Breast epithelium (tissue), 4 donors: ENCODE measurements around the gene KCTD4. TPM values are rescaled to one million over a fixed set of nuclear protein-coding genes. Genes with fewer than 3 reads are reported as not detected.

ENCODE experiments used
- DNase-seq, 2 donors: peaks; one replicate each; pipeline ENCODE4 v3.0.0-alpha.2; 2019; ENCODE audit warnings: low spot score in 2 of 2
- H3K27ac ChIP-seq, 2 donors: fragments of 200-600 bp; sonication (generic) in 1 of 2; one replicate each; pipeline ENCODE4 v1.5.1; 2016 to 2019; ENCODE audit warnings: mild to moderate bottlenecking in 1 of 2
- H3K27me3 ChIP-seq, 2 donors: fragments of 200-600 bp; sonication (generic) in 1 of 2; one replicate each; pipeline versions ENCODE4 v1.5.1 to v1.6.0; 2017 to 2019; ENCODE audit warnings: control low read depth in 1 of 2, mild to moderate bottlenecking in 1 of 2
- H3K36me3 ChIP-seq: fragments of 200-600 bp; one replicate; pipeline ENCODE4 v1.5.1; 2019
- H3K4me1 ChIP-seq, 2 donors: fragments of 200-600 bp; sonication (generic); one replicate each; pipeline ENCODE4 v1.5.1; 2016 to 2019; ENCODE audit warnings: control low read depth in 1 of 2
- H3K4me3 ChIP-seq, 3 donors: fragments of 200-600 bp; sonication (generic); 1 replicate in 2 of 3; 2 replicates in 1 of 3; pipeline ENCODE4 v1.5.1; 2016 to 2019; ENCODE audit warnings: mild to moderate bottlenecking in 3 of 3, moderate library complexity in 2 of 3
- H3K9me3 ChIP-seq, 2 donors: fragments of 200-600 bp; sonication (generic) in 1 of 2; one replicate each; pipeline ENCODE4 v1.5.1; 2016 to 2019; ENCODE audit warnings: control low read depth in 1 of 2
- CTCF ChIP-seq, 3 donors: fragments of 450-650 bp; IDR thresholded peaks; one replicate each; pipeline ENCODE4 v1.5.1; 2016 to 2017; ENCODE audit warnings: antibody characterized with exemption in 3 of 3, mild to moderate bottlenecking in 3 of 3, moderate library complexity in 3 of 3
- POLR2A ChIP-seq: fragments of 450-650 bp; IDR thresholded peaks from one replicate; pipeline ENCODE4 v1.6.1; 2016; ENCODE audit warnings: antibody characterized with exemption, mild to moderate bottlenecking, moderate library complexity
- POLR2AphosphoS5 ChIP-seq, 3 donors: sonication (generic); formaldehyde crosslinking; IDR thresholded peaks; one replicate each; pipeline ENCODE4 v1.6.1; 2017; ENCODE audit warnings: antibody characterized with exemption in 3 of 3
- intact Hi-C: fragments of 100-400 bp; cut with DNase I; formaldehyde crosslinking; loops from one replicate; pipeline ENCODE4 v1.15.1; 2023; ENCODE audit warnings: low total_unique reads
- total RNA-seq, 3 donors: library from RNA; depleted of rRNA; stranded (reverse); fragments of >200 nt; gene quantifications; one replicate each; pipeline ENCODE4 v1.1.0, GENCODE V29; 2016

The KCTD4 gene
- total RNA-seq, 3 donors from 2014 or later: 0.33 TPM; not detected in 2

DNA sequence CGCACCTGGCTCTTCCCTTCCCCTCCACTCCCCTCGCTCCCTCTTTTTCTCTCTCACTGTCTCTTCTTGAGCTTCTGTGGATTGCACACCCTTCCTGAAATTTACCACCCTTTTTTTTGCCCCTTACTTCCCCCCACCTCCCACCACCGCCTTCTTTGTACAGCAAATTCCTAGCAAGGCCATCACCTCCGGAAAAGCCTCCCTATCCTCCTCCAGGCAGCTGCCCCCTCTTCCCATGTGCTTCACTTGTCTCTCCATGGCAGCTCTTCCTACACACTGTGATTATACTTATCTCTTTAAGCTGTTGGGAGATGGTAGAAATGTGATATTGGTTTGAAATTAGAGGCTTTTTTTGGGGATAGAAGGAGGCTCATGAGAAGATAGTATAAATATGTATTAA is 28.3 kb upstream of the KCTD4 start:
- Histone ChIP-seq H3K4me3 (no peak overlapping the region), H3K36me3 (no peaks in the 10 kb centered on the region), H3K27me3 (no peaks in the 10 kb centered on the region), H3K9me3 (no peaks in the 10 kb centered on the region), H3K4me1 (no peaks in the 10 kb centered on the region), H3K27ac (no peak overlapping the region)
- TF ChIP-seq POLR2AphosphoS5 (IDR thresholded peaks at IDR 0.05) (no peak), POLR2A (no peak), CTCF (IDR thresholded peaks at IDR 0.05) (no peak)
- intact Hi-C loops: no loop called here
- DNase-seq: no peak

GRCh38 chr13:45228002-45228401 is 27.2 kb upstream of the KCTD4 start:
- intact Hi-C loops: no loop called here
- no peak for DNase-seq
- Histone ChIP-seq H3K36me3 (no peaks in the 10 kb centered on the region), H3K27ac (no peak overlapping the region), H3K4me1 (no peaks in the 10 kb centered on the region), H3K27me3 (no peaks in the 10 kb centered on the region), H3K9me3 (no peaks in the 10 kb centered on the region), H3K4me3 (no peak overlapping the region)
- TF ChIP-seq POLR2A (no peak), POLR2AphosphoS5 (IDR thresholded peaks at IDR 0.05) (no peak), CTCF (IDR thresholded peaks at IDR 0.05) (no peak)

DNA sequence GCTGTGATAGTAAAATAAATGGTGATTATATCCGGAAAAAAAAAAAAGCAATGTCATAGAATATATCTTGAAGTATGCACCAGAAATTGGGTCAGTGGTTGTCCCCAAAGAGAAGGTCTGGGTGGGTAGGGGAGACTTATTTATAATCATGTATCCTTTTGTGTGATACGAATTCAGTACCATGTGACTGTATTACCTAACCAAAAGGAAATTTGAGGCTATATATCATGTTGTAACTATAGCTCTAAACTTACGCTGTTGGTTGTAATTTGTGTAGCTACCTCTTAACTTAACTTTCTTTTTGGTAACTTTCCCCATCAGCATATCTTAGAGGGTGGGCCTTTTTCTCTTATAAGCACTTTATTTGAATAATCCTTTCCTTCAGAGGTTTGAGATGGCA is 25.2 kb upstream of the KCTD4 start:
- Histone ChIP-seq H3K27ac (no peak overlapping the region), H3K27me3 (no peaks in the 10 kb centered on the region), H3K36me3 (no peaks in the 10 kb centered on the region), H3K4me3 (no peak overlapping the region), H3K9me3 (no peaks in the 10 kb centered on the region), H3K4me1 (no peaks in the 10 kb centered on the region)
- no peak for DNase-seq
- TF ChIP-seq POLR2A: no peak
- TF ChIP-seq CTCF (IDR thresholded peaks at IDR 0.05): no peak
- TF ChIP-seq POLR2AphosphoS5 (IDR thresholded peaks at IDR 0.05): no peak
- intact Hi-C loops: no loop called here

DNA sequence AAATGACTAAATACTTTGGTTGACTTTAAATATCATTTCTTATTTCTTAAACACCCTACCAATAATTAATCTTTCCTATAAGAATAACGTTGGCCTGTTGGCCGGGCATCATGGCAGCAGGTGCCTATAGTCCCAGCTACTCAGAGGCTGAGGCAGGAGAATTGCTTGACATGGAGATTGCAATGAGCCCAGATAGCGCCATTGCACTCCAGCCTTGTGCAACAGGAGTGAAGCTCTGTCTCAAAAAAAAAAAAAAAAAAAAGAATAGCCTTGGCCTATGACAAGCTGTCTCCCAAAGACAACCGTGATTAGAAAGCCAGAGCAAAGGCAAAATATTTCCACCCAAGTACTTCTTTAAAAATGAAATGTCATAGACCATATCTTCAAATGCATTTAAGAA is 24.5 kb upstream of the KCTD4 start:
- Histone ChIP-seq H3K27me3 (no peaks in the 10 kb centered on the region), H3K27ac (no peak overlapping the region), H3K4me1 (no peaks in the 10 kb centered on the region), H3K4me3 (no peak overlapping the region), H3K9me3 (no peaks in the 10 kb centered on the region), H3K36me3 (no peaks in the 10 kb centered on the region)
- DNase-seq: no peak
- no peak for TF ChIP-seq POLR2A
- TF ChIP-seq POLR2AphosphoS5 (IDR thresholded peaks at IDR 0.05): no peak
- no peak for TF ChIP-seq CTCF (IDR thresholded peaks at IDR 0.05)
- intact Hi-C loops: no loop called here

- DNase-seq: no peak
- H3K27ac ChIP-seq: no peak overlapping the region
- TF ChIP-seq CTCF (IDR thresholded peaks at IDR 0.05) (no peak), POLR2A (no peak), POLR2AphosphoS5 (IDR thresholded peaks at IDR 0.05) (no peak)
- no peaks in the 10 kb centered on the region for H3K27me3 ChIP-seq
- intact Hi-C loops: no loop called here
- H3K36me3 ChIP-seq: no peaks in the 10 kb centered on the region
- no peak overlapping the region for H3K4me3 ChIP-seq
- peaks cover 0 to 5% of the 10 kb centered on the region in 2 donors for H3K4me1 ChIP-seq
- H3K9me3 ChIP-seq: no peaks in the 10 kb centered on the region
Observed at GRCh38 chr13:45224176-45224575, 23.3 kb upstream of the KCTD4 start.
